K562 (cell line): Measurements from ENCODE around the gene PLCG2. TPM values are rescaled to one million over a fixed set of nuclear protein-coding genes. Genes with fewer than 3 reads are reported as not detected.

Experiments
- ATAC-seq: fragments of 200-7000 bp; cut with Tn5 transposase; 3 replicates; pipeline ENCODE4 v1.9.1; 2020; ENCODE audit warnings: moderate library complexity
- BruUV-seq: library from RNA; stranded (reverse); fragments of 400-500 nt; replicated peaks from 2 replicates; lab custom pipeline; 2021; lab: Mats Ljungman, UMichigan
- CTCF ChIA-PET: fragments of 300-600 bp; formaldehyde crosslinking; extraction: SDS; loops from one replicate; lab custom pipeline; 2021; ENCODE audit warnings: low intra/inter-chr PET ratio; lab: Yijun Ruan, JAX
- POLR2A ChIA-PET: fragments of 300-600, 350-650 bp; sonication (Branson Sonifier 250); formaldehyde crosslinking; extraction: SDS; loops from one replicate; lab custom pipeline; 2021; ENCODE audit warnings: antibody characterized with exemption, inconsistent platforms; lab: Yijun Ruan, JAX
- DNase-seq, 4 experiments: peaks; one replicate each; pipeline versions ENCODE4 v3.0.0 to v3.0.0-alpha.2; 2011 to 2018; ENCODE audit warnings: low spot score in 3 of 4, mixed read lengths in 3 of 4; ENCODE audit errors: extremely low read depth in 1 of 4
- FAIRE-seq: peaks from 2 replicates; lab custom pipeline; 2011; peaks lifted over from hg19 to GRCh38; lab: Jason Lieb, UNC
- H2AFZ ChIP-seq: 2 replicates; pipeline ENCODE4 v1.6.0; 2011; ENCODE audit warnings: low read depth, low read length, control low read depth, inconsistent platforms
- H3K27ac ChIP-seq: fragments of 200-600 bp; 3 replicates; pipeline ENCODE4 v1.8.0; 2011; ENCODE audit warnings: low read depth, mild to moderate bottlenecking, control low read depth, inconsistent platforms, low read length, moderate library complexity, mixed read lengths; ENCODE audit errors: extremely low read depth
- H3K27me3 ChIP-seq, 2 experiments: fragments of 300-600 bp in 1 of 2; 2 replicates in 1 of 2; 3 replicates in 1 of 2; pipeline versions ENCODE4 v1.6.0 to v1.8.0; 2011; ENCODE audit warnings: inconsistent platforms in 2 of 2, low read length in 2 of 2, mild to moderate bottlenecking in 1 of 2, mixed read lengths in 1 of 2, moderate library complexity in 1 of 2; ENCODE audit not compliant: control insufficient read depth in 2 of 2, insufficient read depth in 2 of 2
- H3K36me3 ChIP-seq: fragments of 300-600 bp; 3 replicates; pipeline ENCODE4 v1.8.0; 2011; ENCODE audit warnings: mild to moderate bottlenecking, low read length, inconsistent platforms; ENCODE audit not compliant: control insufficient read depth, insufficient read depth
- H3K4me1 ChIP-seq, 2 experiments: fragments of 200-600 bp in 1 of 2; replicated peaks in 1 of 2; 2 replicates in 1 of 2; 3 replicates in 1 of 2; pipeline versions ENCODE4 v1.5.1 to v1.8.0; 2011; ENCODE audit warnings: inconsistent platforms in 2 of 2, low read length in 2 of 2, mild to moderate bottlenecking in 1 of 2, mixed read lengths in 1 of 2, moderate library complexity in 1 of 2; ENCODE audit not compliant: control insufficient read depth in 2 of 2, insufficient read depth in 2 of 2
- H3K4me2 ChIP-seq: 2 replicates; pipeline ENCODE4 v1.6.1; 2011; ENCODE audit warnings: low read length, control low read depth, inconsistent platforms, mixed read lengths; ENCODE audit not compliant: insufficient read depth
- H3K4me3 ChIP-seq: fragments of 200-600 bp; sonication (generic), shearing (Covaris generic); 2 replicates; pipeline ENCODE4 v1.5.1; 2016; ENCODE audit warnings: control low read depth, inconsistent platforms
- H3K79me2 ChIP-seq: fragments of 200-600 bp; 3 replicates; pipeline ENCODE4 v1.8.0; 2011; ENCODE audit warnings: low read length, inconsistent platforms; ENCODE audit not compliant: control insufficient read depth, insufficient read depth
- H3K9ac ChIP-seq, 2 experiments: 2 replicates each; pipeline versions ENCODE4 v1.6.0 to v1.6.1; 2011; ENCODE audit warnings: low read depth in 2 of 2, low read length in 2 of 2, control low read depth in 1 of 2, inconsistent platforms in 1 of 2, mild to moderate bottlenecking in 1 of 2, mixed read lengths in 1 of 2; ENCODE audit not compliant: insufficient read depth in 1 of 2
- H3K9me1 ChIP-seq: one replicate; pipeline ENCODE4 v1.6.0; 2011; ENCODE audit warnings: inconsistent platforms, mild to moderate bottlenecking, low read length, moderate library complexity; ENCODE audit not compliant: control insufficient read depth, insufficient read depth
- H3K9me3 ChIP-seq: replicated peaks from 2 replicates; pipeline ENCODE4 v1.5.1; 2011; ENCODE audit warnings: low read depth, low read length, inconsistent platforms; ENCODE audit not compliant: control insufficient read depth, insufficient read depth
- H4K20me1 ChIP-seq: replicated peaks from 2 replicates; pipeline ENCODE4 v1.6.1; 2011; ENCODE audit warnings: low read length, inconsistent platforms, mixed read lengths; ENCODE audit not compliant: control insufficient read depth, insufficient read depth
- CHD1 ChIP-seq: fragments of 200-600 bp; sonication (generic); IDR thresholded peaks from one replicate; pipeline ENCODE4 v1.6.1; 2012; ENCODE audit warnings: mild to moderate bottlenecking, moderate library complexity, low read length, inconsistent platforms
- CREM ChIP-seq: IDR thresholded peaks from 2 replicates; pipeline ENCODE4 v1.6.1; 2014; ENCODE audit warnings: antibody characterized with exemption, low read depth
- EGR1 ChIP-seq: fragments of 450-650 bp; conservative IDR thresholded peaks from 2 replicates; pipeline ENCODE4 v1.6.1; 2017; ENCODE audit warnings: mild to moderate bottlenecking
- EHMT2 ChIP-seq: fragments of 450-650 bp; IDR thresholded peaks from 2 replicates; pipeline ENCODE4 v1.6.1; 2018; ENCODE audit warnings: antibody characterized with exemption
- ELF4 ChIP-seq: fragments of 450-650 bp; formaldehyde crosslinking; IDR thresholded peaks from 2 replicates; pipeline ENCODE4 v1.4.0; 2022; ENCODE audit warnings: missing genetic modification characterization
- GTF2E2 ChIP-seq: fragments of 200-800 bp; sonication (Bioruptor generic); IDR thresholded peaks from 2 replicates; pipeline ENCODE4 v1.6.1; 2016; ENCODE audit warnings: missing genetic modification characterization, missing compliant biosample characterization
- IRF2 ChIP-seq: sonication (generic); formaldehyde crosslinking; IDR thresholded peaks from 2 replicates; pipeline ENCODE4 v1.8.1; 2022; ENCODE audit warnings: mild to moderate bottlenecking, missing genetic modification reagents
- KDM1A ChIP-seq, 2 experiments: fragments of 450-650 bp; IDR thresholded peaks; 2 replicates each; pipeline ENCODE4 v1.6.1; 2016; ENCODE audit warnings: mild to moderate bottlenecking in 2 of 2
- MCM7 ChIP-seq, 2 experiments: fragments of 450-650 bp; IDR thresholded peaks; 2 replicates each; pipeline ENCODE4 v1.6.1; 2016 to 2018
- NCOA2 ChIP-seq, 2 experiments: fragments of 450-650 bp; IDR thresholded peaks; 2 replicates each; pipeline ENCODE4 v1.6.1; 2018; ENCODE audit warnings: mild to moderate bottlenecking in 2 of 2, moderate library complexity in 1 of 2; ENCODE audit not compliant: partially characterized antibody in 2 of 2
- PHB2 ChIP-seq: fragments of 450-650 bp; IDR thresholded peaks from 2 replicates; pipeline ENCODE4 v1.6.1; 2017; ENCODE audit warnings: low read depth
- RAD51 ChIP-seq: fragments of 450-650 bp; IDR thresholded peaks from 2 replicates; pipeline ENCODE4 v1.7.1; 2016; ENCODE audit warnings: low read depth, mild to moderate bottlenecking, borderline replicate concordance
- ZFP36 ChIP-seq: fragments of 150-350 bp; IDR thresholded peaks from 2 replicates; pipeline ENCODE4 v1.6.1; 2018; ENCODE audit warnings: low read length, low read depth; ENCODE audit not compliant: partially characterized antibody
- ZNF717 ChIP-seq: fragments of 250-450 bp; sonication (Bioruptor Pico); IDR thresholded peaks from 2 replicates; pipeline ENCODE4 v1.5.0; 2021
- WGBS: fragments of 100-300 bp; shearing (Covaris generic); methylation state at CpG from one replicate; pipeline ENCODE4 v1.1.6; 2016; ENCODE audit warnings: low coverage, mixed read lengths; ENCODE audit not compliant: insufficient coverage; ENCODE audit errors: missing lambda C conversion rate; 5-methylcytosine and 5-hydroxymethylcytosine counted together
- in situ Hi-C: fragments of 300-500 bp; cut with MboI; formaldehyde crosslinking; loops from 4 replicates; pipeline ENCODE4 v1.15.0; 2018; ENCODE audit warnings: inconsistent platforms, mixed read lengths
- intact Hi-C: fragments of 100-400 bp; cut with micrococcal nuclease; formaldehyde crosslinking; loops from 2 replicates; pipeline ENCODE4 v1.14.2; 2022
- polyA plus RNA-seq, 8 experiments: library from polyadenylated mRNA; depleted of rRNA in 4 of 8; stranded (reverse) in 5 of 8; unstranded in 3 of 8; fragments of >200 nt; fragmentation: Nextera tagmentation in 2 of 8; fragmentation: Illumina TruSeq in 1 of 8; extraction: Ambion mirVana in 2 of 8; extraction: Trizol in 1 of 8; gene quantifications; 2 replicates each; pipeline versions ENCODE4 v1.2.1 to v1.2.3, GENCODE V29; 2011 to 2014; ENCODE audit warnings: inconsistent platforms in 1 of 8, missing spikeins in 1 of 8
- total RNA-seq, 7 experiments: library from RNA; depleted of rRNA in 6 of 7; stranded (reverse); fragments of >200 nt in 6 of 7; fragmentation: Illumina TruSeq in 2 of 7; extraction: Trizol in 2 of 7; gene quantifications; 2 replicates each; pipeline versions ENCODE4 v1.2.1 to v1.2.3, GENCODE V29; 2011 to 2021; ENCODE audit warnings: low replicate concordance in 1 of 7
- TF ChIP-seq, protein P1 (sequence below): fragments of 450-650 bp; IDR thresholded peaks from 2 replicates; pipeline ENCODE4 v1.6.1; 2016; ENCODE audit warnings: borderline replicate concordance
- TF ChIP-seq, protein P2 (sequence below): sonication (generic); formaldehyde crosslinking; IDR thresholded peaks from 2 replicates; pipeline ENCODE4 v1.8.0; 2023; ENCODE audit warnings: mild to moderate bottlenecking, missing genetic modification reagents
- TF ChIP-seq, protein P3 (sequence below): fragments of 200-800 bp; sonication (Bioruptor generic); IDR thresholded peaks from 2 replicates; pipeline ENCODE4 v1.6.1; 2017; ENCODE audit warnings: missing genetic modification characterization, missing compliant biosample characterization

Gene PLCG2
- total and polyA plus RNA-seq, 9 of the 15 experiments (the other 6 are each of a cell fraction or from before 2014, with no cell fraction given) = 0.94 to 7.1 (median 3.1) TPM

DNA sequence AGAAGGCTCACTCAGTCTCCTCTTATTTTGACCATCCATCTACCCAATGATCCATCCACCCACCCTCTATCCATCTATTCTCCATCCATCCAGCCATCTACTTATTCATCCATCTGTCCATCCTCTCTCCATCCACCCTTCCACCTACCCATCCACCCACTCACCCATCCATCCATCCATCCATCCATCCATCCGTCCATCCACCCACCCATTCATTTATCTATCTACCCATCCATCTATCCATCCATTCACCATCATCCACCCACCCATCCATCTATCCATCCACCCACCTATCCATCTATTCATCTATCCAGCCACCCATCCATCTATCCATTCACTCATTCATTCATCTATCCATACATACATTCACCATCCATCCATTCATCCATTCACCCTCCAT, 45.8 kb upstream of the PLCG2 start:
- Histone ChIP-seq H3K9me3 (no peaks in the 10 kb centered on the region), H3K79me2 (no peaks in the 10 kb centered on the region), H4K20me1 (no peaks in the 10 kb centered on the region; the same call in 1 of the 2 replicates), H3K4me2 (no peak overlapping the region), H3K4me1 (peaks cover 12 to 19% of the 10 kb centered on the region in 2 experiments; a peak in 4 of 5 replicates), H3K9ac (no peak overlapping the region), H3K27me3 (peaks cover 0 to 4% of the 10 kb centered on the region in 2 experiments; a peak in 2 of 5 replicates), H3K4me3 (no peak overlapping the region), H2AFZ (no peak overlapping the region), H3K9me1 (no peaks in the 10 kb centered on the region), H3K36me3 (no peaks in the 10 kb centered on the region), H3K27ac (no peak overlapping the region)
- ATAC-seq (no peak), FAIRE-seq (no peak), DNase-seq (no peak)
- WGBS = 0% methylated on average over 1 of the region's 1 CpG
- CTCF ChIA-PET = no interaction called here
- TF ChIP-seq, protein P1, sequence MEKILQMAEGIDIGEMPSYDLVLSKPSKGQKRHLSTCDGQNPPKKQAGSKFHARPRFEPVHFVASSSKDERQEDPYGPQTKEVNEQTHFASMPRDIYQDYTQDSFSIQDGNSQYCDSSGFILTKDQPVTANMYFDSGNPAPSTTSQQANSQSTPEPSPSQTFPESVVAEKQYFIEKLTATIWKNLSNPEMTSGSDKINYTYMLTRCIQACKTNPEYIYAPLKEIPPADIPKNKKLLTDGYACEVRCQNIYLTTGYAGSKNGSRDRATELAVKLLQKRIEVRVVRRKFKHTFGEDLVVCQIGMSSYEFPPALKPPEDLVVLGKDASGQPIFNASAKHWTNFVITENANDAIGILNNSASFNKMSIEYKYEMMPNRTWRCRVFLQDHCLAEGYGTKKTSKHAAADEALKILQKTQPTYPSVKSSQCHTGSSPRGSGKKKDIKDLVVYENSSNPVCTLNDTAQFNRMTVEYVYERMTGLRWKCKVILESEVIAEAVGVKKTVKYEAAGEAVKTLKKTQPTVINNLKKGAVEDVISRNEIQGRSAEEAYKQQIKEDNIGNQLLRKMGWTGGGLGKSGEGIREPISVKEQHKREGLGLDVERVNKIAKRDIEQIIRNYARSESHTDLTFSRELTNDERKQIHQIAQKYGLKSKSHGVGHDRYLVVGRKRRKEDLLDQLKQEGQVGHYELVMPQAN = no peak
- no peak for TF ChIP-seq IRF2 (CRISPR knock-in tag)
- no peak for TF ChIP-seq ZFP36
- 0 out of 2 replicates have a peak, but pooled peaks have one; percentile 29 for TF ChIP-seq PHB2
- TF ChIP-seq ZNF717 (CRISPR knock-in tag) = no peak
- TF ChIP-seq, protein P2, sequence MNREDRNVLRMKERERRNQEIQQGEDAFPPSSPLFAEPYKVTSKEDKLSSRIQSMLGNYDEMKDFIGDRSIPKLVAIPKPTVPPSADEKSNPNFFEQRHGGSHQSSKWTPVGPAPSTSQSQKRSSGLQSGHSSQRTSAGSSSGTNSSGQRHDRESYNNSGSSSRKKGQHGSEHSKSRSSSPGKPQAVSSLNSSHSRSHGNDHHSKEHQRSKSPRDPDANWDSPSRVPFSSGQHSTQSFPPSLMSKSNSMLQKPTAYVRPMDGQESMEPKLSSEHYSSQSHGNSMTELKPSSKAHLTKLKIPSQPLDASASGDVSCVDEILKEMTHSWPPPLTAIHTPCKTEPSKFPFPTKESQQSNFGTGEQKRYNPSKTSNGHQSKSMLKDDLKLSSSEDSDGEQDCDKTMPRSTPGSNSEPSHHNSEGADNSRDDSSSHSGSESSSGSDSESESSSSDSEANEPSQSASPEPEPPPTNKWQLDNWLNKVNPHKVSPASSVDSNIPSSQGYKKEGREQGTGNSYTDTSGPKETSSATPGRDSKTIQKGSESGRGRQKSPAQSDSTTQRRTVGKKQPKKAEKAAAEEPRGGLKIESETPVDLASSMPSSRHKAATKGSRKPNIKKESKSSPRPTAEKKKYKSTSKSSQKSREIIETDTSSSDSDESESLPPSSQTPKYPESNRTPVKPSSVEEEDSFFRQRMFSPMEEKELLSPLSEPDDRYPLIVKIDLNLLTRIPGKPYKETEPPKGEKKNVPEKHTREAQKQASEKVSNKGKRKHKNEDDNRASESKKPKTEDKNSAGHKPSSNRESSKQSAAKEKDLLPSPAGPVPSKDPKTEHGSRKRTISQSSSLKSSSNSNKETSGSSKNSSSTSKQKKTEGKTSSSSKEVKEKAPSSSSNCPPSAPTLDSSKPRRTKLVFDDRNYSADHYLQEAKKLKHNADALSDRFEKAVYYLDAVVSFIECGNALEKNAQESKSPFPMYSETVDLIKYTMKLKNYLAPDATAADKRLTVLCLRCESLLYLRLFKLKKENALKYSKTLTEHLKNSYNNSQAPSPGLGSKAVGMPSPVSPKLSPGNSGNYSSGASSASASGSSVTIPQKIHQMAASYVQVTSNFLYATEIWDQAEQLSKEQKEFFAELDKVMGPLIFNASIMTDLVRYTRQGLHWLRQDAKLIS (CRISPR knock-in tag) = no peak
- 0 out of 4 replicates have a peak, but pooled peaks of 1 of the 2 experiments have one; percentile 7 for TF ChIP-seq KDM1A (IDR thresholded peaks at IDR 0.05)
- TF ChIP-seq, protein P3, sequence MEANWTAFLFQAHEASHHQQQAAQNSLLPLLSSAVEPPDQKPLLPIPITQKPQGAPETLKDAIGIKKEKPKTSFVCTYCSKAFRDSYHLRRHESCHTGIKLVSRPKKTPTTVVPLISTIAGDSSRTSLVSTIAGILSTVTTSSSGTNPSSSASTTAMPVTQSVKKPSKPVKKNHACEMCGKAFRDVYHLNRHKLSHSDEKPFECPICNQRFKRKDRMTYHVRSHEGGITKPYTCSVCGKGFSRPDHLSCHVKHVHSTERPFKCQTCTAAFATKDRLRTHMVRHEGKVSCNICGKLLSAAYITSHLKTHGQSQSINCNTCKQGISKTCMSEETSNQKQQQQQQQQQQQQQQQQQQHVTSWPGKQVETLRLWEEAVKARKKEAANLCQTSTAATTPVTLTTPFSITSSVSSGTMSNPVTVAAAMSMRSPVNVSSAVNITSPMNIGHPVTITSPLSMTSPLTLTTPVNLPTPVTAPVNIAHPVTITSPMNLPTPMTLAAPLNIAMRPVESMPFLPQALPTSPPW (CRISPR knock-in tag) = no peak
- no peak for TF ChIP-seq CHD1
- TF ChIP-seq RAD51 = no peak
- peak in 1 of 2 experiments; percentile 13; a peak in 1 of 4 replicates for TF ChIP-seq MCM7 (IDR thresholded peaks at IDR 0.05)
- TF ChIP-seq EHMT2 = peak; percentile 63
- TF ChIP-seq GTF2E2 (tag) = no peak
- TF ChIP-seq CREM = no peak
- no peak for TF ChIP-seq NCOA2 (IDR thresholded peaks at IDR 0.05; ENCODE audit: partially characterized antibody in 2 of 2)
- TF ChIP-seq EGR1 = peak; percentile 48
- peak; percentile 44; the same call in 1 of the 2 replicates for TF ChIP-seq ELF4 (CRISPR knock-in tag)
- in situ Hi-C loops = loop anchor here (25.0 kb wide), 2 partner anchors 721 to 1196 kb away; partner anchors contain the start of genes CENPN, CMC2 and DYNLRB2
- no TSS peak for BruUV-seq
- POLR2A ChIA-PET = interaction anchor here (0.6 to 0.7 kb wide), 2 partner anchors 20 to 547 kb away, joined by 3 to 4 read pairs; no protein-coding TSS in a partner anchor
- intact Hi-C loops = no loop called here
